Fibroblast of pulmonary artery (primary cell): ENCODE data around the gene EDNRB.
A peak's percentile ranks its signal among the peaks of the same experiment; 100 is the strongest.

Experiments used
- DNase-seq: peaks from one replicate; pipeline ENCODE4 v3.0.0-alpha.2; 2010; ENCODE audit warnings: low read depth
- H3K4me3 ChIP-seq: replicated peaks from 2 replicates; pipeline ENCODE4 v1.5.1; 2011; ENCODE audit warnings: low read depth, mild to moderate bottlenecking, control low read depth, low read length, moderate library complexity
- TF ChIP-seq, protein P1 (sequence below): IDR thresholded peaks from 2 replicates; pipeline ENCODE4 v1.5.1; 2011; ENCODE audit warnings: mild to moderate bottlenecking, control low read depth, low read length, inconsistent platforms; ENCODE audit errors: missing control alignments

The EDNRB gene

DNA sequence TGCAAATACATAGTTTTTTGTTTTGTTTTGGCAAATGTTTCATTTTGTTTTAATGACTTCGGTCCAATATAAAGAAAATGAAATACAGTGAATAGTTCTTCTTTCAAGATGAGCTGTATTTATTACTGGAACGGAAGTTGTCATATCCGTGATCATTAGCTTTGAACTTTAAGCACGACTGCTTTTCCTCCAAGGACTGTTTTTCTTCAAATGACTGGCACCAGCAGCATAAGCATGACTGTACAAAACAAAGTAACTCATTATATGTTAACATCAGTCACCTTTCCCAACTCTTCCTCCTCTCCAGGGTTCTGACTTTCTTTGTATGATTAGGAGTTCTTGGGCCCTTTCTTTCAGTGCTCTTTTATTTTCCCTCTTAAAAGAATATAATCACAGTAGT, 20.5 kb downstream of the EDNRB start:
- H3K4me3 ChIP-seq, result no peak overlapping the region
- TF ChIP-seq, protein P1, sequence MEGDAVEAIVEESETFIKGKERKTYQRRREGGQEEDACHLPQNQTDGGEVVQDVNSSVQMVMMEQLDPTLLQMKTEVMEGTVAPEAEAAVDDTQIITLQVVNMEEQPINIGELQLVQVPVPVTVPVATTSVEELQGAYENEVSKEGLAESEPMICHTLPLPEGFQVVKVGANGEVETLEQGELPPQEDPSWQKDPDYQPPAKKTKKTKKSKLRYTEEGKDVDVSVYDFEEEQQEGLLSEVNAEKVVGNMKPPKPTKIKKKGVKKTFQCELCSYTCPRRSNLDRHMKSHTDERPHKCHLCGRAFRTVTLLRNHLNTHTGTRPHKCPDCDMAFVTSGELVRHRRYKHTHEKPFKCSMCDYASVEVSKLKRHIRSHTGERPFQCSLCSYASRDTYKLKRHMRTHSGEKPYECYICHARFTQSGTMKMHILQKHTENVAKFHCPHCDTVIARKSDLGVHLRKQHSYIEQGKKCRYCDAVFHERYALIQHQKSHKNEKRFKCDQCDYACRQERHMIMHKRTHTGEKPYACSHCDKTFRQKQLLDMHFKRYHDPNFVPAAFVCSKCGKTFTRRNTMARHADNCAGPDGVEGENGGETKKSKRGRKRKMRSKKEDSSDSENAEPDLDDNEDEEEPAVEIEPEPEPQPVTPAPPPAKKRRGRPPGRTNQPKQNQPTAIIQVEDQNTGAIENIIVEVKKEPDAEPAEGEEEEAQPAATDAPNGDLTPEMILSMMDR, result no peak
- DNase-seq, result peak; percentile 78

DNA sequence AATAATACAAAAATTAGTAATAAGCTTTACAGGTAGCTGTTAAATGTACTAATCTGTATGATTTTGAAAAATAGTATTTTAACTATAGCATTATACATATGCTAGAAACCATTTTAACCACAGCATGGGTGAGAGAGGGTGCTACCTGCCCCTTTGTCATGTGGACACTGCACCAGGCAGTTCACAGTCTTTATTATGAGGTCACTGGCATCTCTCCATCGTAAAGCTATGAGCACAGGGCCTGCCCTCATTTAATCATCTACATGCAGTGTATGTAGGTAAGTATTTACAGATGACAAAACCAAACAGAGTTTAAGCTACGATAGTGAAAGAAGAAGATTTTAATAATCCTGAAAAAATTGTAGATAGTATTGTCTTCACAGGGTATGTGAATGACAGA, 21.7 kb downstream of the EDNRB start:
- H3K4me3 ChIP-seq, result no peak overlapping the region
- TF ChIP-seq, protein P1, result no peak
- DNase-seq, result peak; percentile 55

DNA sequence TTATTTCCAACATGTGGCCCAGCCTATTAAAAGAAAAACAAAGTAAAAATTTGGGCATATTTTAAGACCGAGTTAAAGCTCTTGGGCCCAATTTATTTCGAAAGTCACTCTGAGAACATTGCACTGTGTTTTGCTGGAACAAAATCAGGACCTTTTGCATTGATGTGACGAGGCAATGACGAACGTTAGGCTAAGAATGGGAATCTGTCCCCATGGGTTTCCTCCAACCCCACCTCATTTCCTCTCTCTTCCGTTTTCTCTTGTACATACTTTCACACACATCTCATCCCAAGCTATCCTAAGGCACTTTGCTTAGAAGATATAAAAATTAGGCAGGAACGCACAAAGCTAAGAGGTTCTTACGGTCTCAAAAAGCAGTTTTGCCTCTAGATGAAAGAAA, 22.1 kb downstream of the EDNRB start:
- no peak overlapping the region for H3K4me3 ChIP-seq
- TF ChIP-seq, protein P1, result no peak
- peak; percentile 95 for DNase-seq

DNA sequence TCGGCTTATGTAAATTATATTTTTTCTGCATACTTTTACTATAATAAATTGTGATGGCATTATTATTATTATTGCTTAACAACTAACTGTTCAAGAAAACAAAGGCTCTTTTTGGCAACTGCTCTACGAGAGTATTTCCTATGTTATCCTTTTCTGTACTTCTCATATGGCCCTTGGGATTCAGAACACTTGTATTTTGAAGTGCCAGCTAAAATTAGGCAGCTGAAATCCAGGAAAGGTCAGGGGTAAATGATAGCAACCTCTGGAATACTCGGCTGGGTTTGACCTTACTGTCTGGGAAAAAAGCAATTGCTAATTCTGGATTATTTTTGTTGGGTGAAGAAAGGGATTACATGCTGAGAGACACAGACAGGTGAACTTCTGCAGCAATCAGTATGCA, 23.9 kb downstream of the EDNRB start:
- TF ChIP-seq, protein P1, result no peak
- DNase-seq, result peak; percentile 40

DNA sequence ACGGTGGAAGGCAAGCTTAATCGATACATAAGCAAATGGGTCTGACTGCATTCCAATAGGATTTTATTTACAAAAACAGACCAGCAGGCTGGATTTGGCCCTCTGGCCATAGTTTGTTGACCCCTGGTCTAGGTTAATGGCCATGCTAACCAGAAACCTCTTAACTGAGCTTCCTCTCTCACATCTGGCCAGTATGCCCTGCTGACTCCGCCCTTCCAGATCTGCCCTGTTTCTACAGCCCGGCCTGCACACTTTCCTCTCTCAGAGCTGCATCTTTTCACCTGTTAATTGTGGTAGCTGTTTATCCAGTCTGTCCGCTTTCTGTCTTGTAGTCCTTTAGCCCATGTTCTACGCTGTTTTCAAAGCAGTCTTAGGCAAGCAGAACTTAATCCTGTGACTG, 25.6 kb downstream of the EDNRB start:
- TF ChIP-seq, protein P1, result no peak
- DNase-seq, result no peak
- no peak overlapping the region for H3K4me3 ChIP-seq

More for the DNA sequence above, 23.9 kb downstream of the EDNRB start:
- H3K4me3 ChIP-seq, result no peak overlapping the region

DNA sequence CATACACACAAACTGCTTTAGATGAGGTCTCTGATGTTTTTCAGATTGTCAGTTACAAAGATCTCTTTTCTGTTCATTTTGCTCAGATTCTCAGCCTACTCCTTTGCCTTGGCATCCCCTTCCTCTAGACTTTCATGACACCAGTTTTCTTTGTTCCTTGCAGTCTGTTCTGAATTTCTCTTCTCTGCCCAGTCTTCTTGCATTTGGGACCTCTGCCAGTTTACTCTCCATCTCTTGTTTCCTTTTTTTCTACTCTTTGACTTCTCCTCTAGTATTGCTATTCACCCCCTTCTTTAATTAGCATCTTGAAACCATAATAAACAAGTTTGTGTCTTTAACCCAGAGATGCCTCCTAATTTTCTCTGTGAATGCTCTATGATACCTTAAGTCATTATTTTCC, 26.1 kb downstream of the EDNRB start:
- no peak for DNase-seq
- no peak overlapping the region for H3K4me3 ChIP-seq

DNA sequence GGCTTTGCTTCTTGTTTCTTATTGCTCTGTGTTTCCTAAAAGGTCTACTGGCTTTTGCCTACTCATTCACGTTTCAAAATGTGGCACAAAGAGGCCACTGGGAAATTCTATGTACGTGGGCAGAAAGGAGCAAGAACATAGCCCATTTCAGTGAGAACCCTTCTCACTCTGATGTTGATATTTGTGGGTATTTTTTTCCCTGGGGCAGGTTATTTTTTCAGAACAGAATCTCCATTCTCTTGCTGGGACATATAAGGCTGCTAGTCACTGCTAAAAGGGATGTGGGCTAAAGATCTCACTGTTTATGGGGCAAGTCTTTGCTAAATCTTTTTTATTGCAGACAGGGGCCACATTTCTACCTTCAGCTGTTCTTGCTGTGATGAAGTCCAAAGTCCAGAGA, 27.1 kb downstream of the EDNRB start:
- TF ChIP-seq, protein P1, result no peak
- no peak for DNase-seq
- H3K4me3 ChIP-seq, result no peak overlapping the region

More for the DNA sequence above, 26.1 kb downstream of the EDNRB start:
- TF ChIP-seq, protein P1, result no peak
